CD14-positive monocyte (primary cell): ENCODE measurements around the gene TRPM6. TPM values are rescaled to one million over a fixed set of nuclear protein-coding genes. Genes with fewer than 3 reads are reported as not detected.

ENCODE experiments used
- DNase-seq, 3 donors: peaks; one replicate each; pipeline ENCODE4 v3.0.0-alpha.2; 2011 to 2022
- H2AFZ ChIP-seq: 2 replicates; pipeline ENCODE4 v1.6.0; 2012; ENCODE audit warnings: mild to moderate bottlenecking, low read depth, low read length, inconsistent platforms; ENCODE audit not compliant: insufficient read depth, poor library complexity, severe bottlenecking
- H3K27ac ChIP-seq, 2 donors: 1 replicate in 1 of 2; 2 replicates in 1 of 2; pipeline ENCODE4 v1.5.1; 2012 to 2013; ENCODE audit warnings: low read length in 2 of 2, control low read depth in 1 of 2, inconsistent platforms in 1 of 2, low read depth in 1 of 2, mild to moderate bottlenecking in 1 of 2
- H3K27me3 ChIP-seq, 2 donors: one replicate each; pipeline versions ENCODE4 v1.6.0 to v1.6.1; 2011 to 2013; ENCODE audit warnings: low read length in 2 of 2; ENCODE audit not compliant: control insufficient read depth in 2 of 2, insufficient read depth in 2 of 2
- H3K36me3 ChIP-seq, 2 donors: replicated peaks in 1 of 2; 1 replicate in 1 of 2; 2 replicates in 1 of 2; pipeline versions ENCODE4 v1.5.1 to v1.6.1; 2012 to 2013; ENCODE audit warnings: low read length in 2 of 2, control low read depth in 1 of 2, inconsistent platforms in 1 of 2, mild to moderate bottlenecking in 1 of 2; ENCODE audit not compliant: insufficient read depth in 2 of 2, control insufficient read depth in 1 of 2
- H3K4me1 ChIP-seq, 2 donors: 1 replicate in 1 of 2; 2 replicates in 1 of 2; pipeline versions ENCODE4 v1.5.1 to v1.6.1; 2012 to 2013; ENCODE audit warnings: low read length in 2 of 2, control low read depth in 1 of 2, inconsistent platforms in 1 of 2, mild to moderate bottlenecking in 1 of 2, moderate library complexity in 1 of 2; ENCODE audit not compliant: insufficient read depth in 2 of 2, control insufficient read depth in 1 of 2
- H3K4me2 ChIP-seq: replicated peaks from 2 replicates; pipeline ENCODE3; 2012; ENCODE audit warnings: low read length, moderate library complexity, mild to moderate bottlenecking; ENCODE audit not compliant: poor library complexity, severe bottlenecking; ENCODE audit errors: extremely low read depth
- H3K4me3 ChIP-seq, 3 experiments: fragments of 200-600 bp in 1 of 3; sonication (generic) in 1 of 3; replicated peaks in 1 of 3; 1 replicate in 2 of 3; 2 replicates in 1 of 3; pipeline ENCODE4 v1.5.1; 2011 to 2013; ENCODE audit warnings: low read length in 3 of 3, mild to moderate bottlenecking in 3 of 3, control low read depth in 2 of 3, low read depth in 2 of 3, inconsistent platforms in 1 of 3, moderate library complexity in 1 of 3
- H3K79me2 ChIP-seq: 2 replicates; pipeline ENCODE4 v1.6.0; 2012; ENCODE audit warnings: mild to moderate bottlenecking, control low read depth, inconsistent platforms, low read length, moderate library complexity; ENCODE audit not compliant: insufficient read depth
- H3K9ac ChIP-seq: 2 replicates; pipeline ENCODE4 v1.6.0; 2017; ENCODE audit warnings: low read length, mild to moderate bottlenecking; ENCODE audit not compliant: insufficient read depth, poor library complexity, severe bottlenecking
- H3K9me3 ChIP-seq, 2 donors: replicated peaks in 1 of 2; 1 replicate in 1 of 2; 2 replicates in 1 of 2; pipeline versions ENCODE4 v1.5.1 to v1.6.1; 2012 to 2013; ENCODE audit warnings: low read length in 2 of 2, control low read depth in 1 of 2; ENCODE audit not compliant: control insufficient read depth in 1 of 2, insufficient read depth in 1 of 2
- H4K20me1 ChIP-seq: 2 replicates; pipeline ENCODE4 v1.6.0; 2012; ENCODE audit warnings: mild to moderate bottlenecking, low read length, control low read depth, moderate library complexity; ENCODE audit not compliant: insufficient read depth
- H3K27ac Mint-ChIP-seq, 7 donors: one replicate each; pipeline ENCODE4 v1.8.0; 2020; ENCODE audit warnings: mild to moderate bottlenecking in 7 of 7, mixed read lengths in 7 of 7, moderate library complexity in 6 of 7, inconsistent platforms in 2 of 7
- H3K27me3 Mint-ChIP-seq, 3 donors: one replicate each; pipeline ENCODE4 v1.8.0; 2021 to 2022; ENCODE audit warnings: low read depth in 3 of 3, mild to moderate bottlenecking in 3 of 3, mixed read lengths in 3 of 3, moderate library complexity in 3 of 3, inconsistent platforms in 1 of 3
- H3K36me3 Mint-ChIP-seq, 2 donors: one replicate each; pipeline ENCODE4 v1.8.0; 2020; ENCODE audit warnings: mixed read lengths in 2 of 2, inconsistent platforms in 1 of 2, mild to moderate bottlenecking in 1 of 2
- H3K4me1 Mint-ChIP-seq: one replicate; pipeline ENCODE4 v1.8.0; 2020; ENCODE audit warnings: mild to moderate bottlenecking, mixed read lengths
- H3K4me3 Mint-ChIP-seq, 2 donors: one replicate each; pipeline ENCODE4 v1.8.0; 2020; ENCODE audit warnings: mild to moderate bottlenecking in 2 of 2, mixed read lengths in 2 of 2, moderate library complexity in 1 of 2
- H3K9me3 Mint-ChIP-seq, 7 donors: one replicate each; pipeline ENCODE4 v1.8.0; 2020 to 2022; ENCODE audit warnings: mixed read lengths in 7 of 7, mild to moderate bottlenecking in 6 of 7, moderate library complexity in 6 of 7, inconsistent platforms in 2 of 7
- WGBS: methylation state at CpG from one replicate; pipeline ENCODE4 v1.1.5; 2013; ENCODE audit warnings: missing lambda C conversion rate; ENCODE audit not compliant: insufficient coverage; 5-methylcytosine and 5-hydroxymethylcytosine counted together
- intact Hi-C, 2 donors: fragments of 100-400 bp; cut with micrococcal nuclease; formaldehyde crosslinking; loops; one replicate each; pipeline versions ENCODE4 v1.15.0 to v1.15.1; 2023
- polyA plus RNA-seq, 3 donors: library from polyadenylated mRNA; depleted of rRNA in 1 of 3; unstranded in 2 of 3; stranded (reverse) in 1 of 3; fragments of 300-500 nt in 2 of 3; fragments of >200 nt in 1 of 3; fragmentation: Illumina TruSeq in 2 of 3; gene quantifications; 1 replicate in 2 of 3; 2 replicates in 1 of 3; pipeline ENCODE4 v1.2.3, GENCODE V29; 2012 to 2021
- TF ChIP-seq, protein P1 (sequence below): fragments of 200-600 bp; IDR thresholded peaks from one replicate; pipeline ENCODE4 v1.8.0; 2022; ENCODE audit warnings: antibody characterized with exemption, mild to moderate bottlenecking

TRPM6 gene
- polyA plus RNA-seq, 3 donors, result not detected

DNA sequence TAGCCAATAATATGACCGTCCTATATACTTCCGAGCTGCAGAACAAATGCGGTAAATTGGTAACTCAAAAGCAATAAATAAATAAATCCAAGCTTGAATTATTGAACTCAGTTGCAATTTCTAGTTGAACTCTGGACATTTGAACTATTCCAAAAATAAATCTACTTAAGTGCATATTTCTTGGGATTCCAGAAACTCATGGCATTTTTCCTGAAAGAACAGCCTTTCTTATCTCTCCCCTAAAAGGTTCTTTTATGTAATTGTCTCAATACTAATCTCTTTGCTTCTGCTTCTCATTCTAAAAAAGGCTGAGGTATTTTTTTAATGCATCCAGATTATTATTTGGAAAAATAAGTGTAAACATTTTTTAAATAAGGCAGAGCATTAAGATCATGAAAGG lies 131.7 kb downstream of the TRPM6 start:
- no peak overlapping the region for H3K27ac Mint-ChIP-seq

DNA sequence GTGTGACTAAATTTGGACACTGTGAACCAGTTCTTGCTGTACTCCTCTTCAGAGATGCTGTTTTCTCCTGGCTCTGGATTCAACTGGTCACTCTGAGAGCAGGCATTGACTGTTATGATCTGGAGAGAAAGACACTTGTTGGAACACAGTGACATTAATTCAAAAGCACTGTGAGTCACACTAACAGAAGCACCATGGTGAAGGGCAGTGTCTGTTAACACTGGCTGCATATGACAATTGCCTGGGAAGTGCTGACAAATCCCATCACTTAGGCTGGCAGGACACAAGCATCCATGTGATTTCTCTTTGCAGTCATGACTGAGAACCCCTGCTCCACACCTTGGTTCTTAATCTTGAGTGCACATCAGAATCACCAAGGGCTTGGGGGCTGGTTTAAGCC lies 132.4 kb downstream of the TRPM6 start:
- Histone ChIP-seq H4K20me1 (no peaks in the 10 kb centered on the region), H3K9me3 (no peaks in the 10 kb centered on the region), H3K27me3 (no peaks in the 10 kb centered on the region), H3K4me1 (no peaks in the 10 kb centered on the region), H3K27ac (no peak overlapping the region), H3K36me3 (no peaks in the 10 kb centered on the region), H3K79me2 (no peaks in the 10 kb centered on the region), H2AFZ (no peak overlapping the region), H3K9ac (no peak overlapping the region), H3K4me2 (no peak overlapping the region), H3K4me3 (no peak overlapping the region)
- peaks cover 0 to 2% (median 0%) of the 10 kb centered on the region in 7 donors for H3K9me3 Mint-ChIP-seq
- no peak overlapping the region for H3K27ac Mint-ChIP-seq
- peaks cover 2 to 5% (median 2%) of the 10 kb centered on the region in 3 donors for H3K27me3 Mint-ChIP-seq
- no peaks in the 10 kb centered on the region for H3K4me1 Mint-ChIP-seq
- no peak for DNase-seq
- intact Hi-C loops, result no loop called here
- no peaks in the 10 kb centered on the region for H3K36me3 Mint-ChIP-seq
- H3K4me3 Mint-ChIP-seq, result no peak overlapping the region
- TF ChIP-seq, protein P1, sequence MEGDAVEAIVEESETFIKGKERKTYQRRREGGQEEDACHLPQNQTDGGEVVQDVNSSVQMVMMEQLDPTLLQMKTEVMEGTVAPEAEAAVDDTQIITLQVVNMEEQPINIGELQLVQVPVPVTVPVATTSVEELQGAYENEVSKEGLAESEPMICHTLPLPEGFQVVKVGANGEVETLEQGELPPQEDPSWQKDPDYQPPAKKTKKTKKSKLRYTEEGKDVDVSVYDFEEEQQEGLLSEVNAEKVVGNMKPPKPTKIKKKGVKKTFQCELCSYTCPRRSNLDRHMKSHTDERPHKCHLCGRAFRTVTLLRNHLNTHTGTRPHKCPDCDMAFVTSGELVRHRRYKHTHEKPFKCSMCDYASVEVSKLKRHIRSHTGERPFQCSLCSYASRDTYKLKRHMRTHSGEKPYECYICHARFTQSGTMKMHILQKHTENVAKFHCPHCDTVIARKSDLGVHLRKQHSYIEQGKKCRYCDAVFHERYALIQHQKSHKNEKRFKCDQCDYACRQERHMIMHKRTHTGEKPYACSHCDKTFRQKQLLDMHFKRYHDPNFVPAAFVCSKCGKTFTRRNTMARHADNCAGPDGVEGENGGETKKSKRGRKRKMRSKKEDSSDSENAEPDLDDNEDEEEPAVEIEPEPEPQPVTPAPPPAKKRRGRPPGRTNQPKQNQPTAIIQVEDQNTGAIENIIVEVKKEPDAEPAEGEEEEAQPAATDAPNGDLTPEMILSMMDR, result no peak

More for the DNA sequence above, 131.7 kb downstream of the TRPM6 start:
- Histone ChIP-seq H2AFZ (no peak overlapping the region), H3K4me1 (no peaks in the 10 kb centered on the region), H4K20me1 (no peaks in the 10 kb centered on the region), H3K36me3 (no peaks in the 10 kb centered on the region), H3K9me3 (no peaks in the 10 kb centered on the region), H3K4me2 (no peak overlapping the region), H3K27me3 (no peaks in the 10 kb centered on the region), H3K79me2 (no peaks in the 10 kb centered on the region), H3K27ac (no peak overlapping the region), H3K4me3 (no peak overlapping the region), H3K9ac (no peak overlapping the region)
- WGBS, result no CpG with 5 or more reads among the region's 3 CpGs
- H3K9me3 Mint-ChIP-seq, result peaks cover 0 to 2% (median 0%) of the 10 kb centered on the region in 7 donors
- peaks cover 2 to 5% (median 2%) of the 10 kb centered on the region in 3 donors for H3K27me3 Mint-ChIP-seq
- intact Hi-C loops, result no loop called here
- H3K36me3 Mint-ChIP-seq, result no peaks in the 10 kb centered on the region
- no peak overlapping the region for H3K4me3 Mint-ChIP-seq
- no peak for DNase-seq
- TF ChIP-seq, protein P1, result no peak
- no peaks in the 10 kb centered on the region for H3K4me1 Mint-ChIP-seq
